Stomach (tissue), 4 donors: ENCODE results near the gene IL1A.

Experiments used
- CTCF ChIP-seq, 7 experiments: fragments of 450-650 bp in 4 of 7; fragments of 200-600 bp in 3 of 7; sonication (generic) in 3 of 7; IDR thresholded peaks; one replicate each; pipeline ENCODE4 v1.5.1; 2016 to 2019; ENCODE audit warnings: antibody characterized with exemption in 7 of 7, control low read depth in 2 of 7, mild to moderate bottlenecking in 1 of 7
- POLR2A ChIP-seq, 4 donors: fragments of 450-650 bp; IDR thresholded peaks; one replicate each; pipeline ENCODE4 v1.6.1; 2016; ENCODE audit warnings: antibody characterized with exemption in 4 of 4, control low read depth in 2 of 4, mild to moderate bottlenecking in 1 of 4, moderate library complexity in 1 of 4
- POLR2AphosphoS5 ChIP-seq, 3 donors: sonication (generic); formaldehyde crosslinking; IDR thresholded peaks; one replicate each; pipeline ENCODE4 v1.6.1; 2016; ENCODE audit warnings: antibody characterized with exemption in 3 of 3

DNA sequence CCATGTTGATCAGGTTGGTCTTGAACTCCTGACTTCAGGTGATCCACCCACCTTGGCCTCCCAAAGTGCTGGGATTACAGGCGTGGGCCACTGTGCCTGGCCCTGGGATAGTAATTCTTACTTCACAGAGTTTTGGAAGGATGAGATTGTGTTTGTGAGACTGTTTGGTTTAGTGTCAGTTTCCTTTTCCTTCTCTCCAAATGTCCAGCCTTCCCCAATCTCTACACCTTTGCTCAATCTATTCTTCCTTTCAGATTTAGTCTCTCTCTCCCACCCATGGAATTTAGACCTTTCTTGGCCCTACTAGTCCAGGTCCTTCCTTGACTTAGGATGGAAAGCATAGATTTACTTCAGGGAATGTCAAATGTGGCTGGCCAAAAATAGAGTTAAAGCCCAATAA is 12.2 kb upstream of the IL1A start:
- no peak for TF ChIP-seq CTCF (IDR thresholded peaks at IDR 0.05)
- TF ChIP-seq POLR2A (IDR thresholded peaks at IDR 0.05) = no peak
- TF ChIP-seq POLR2AphosphoS5 (IDR thresholded peaks at IDR 0.05) = no peak
